Measurements from ENCODE around the gene USH2A.

The USH2A gene

GRCh38 chr1:215842905-215843304 lies 580.3 kb downstream of the USH2A start:
- H3K9me3 ChIP-seq: no peaks in the 10 kb centered on the region
- TF ChIP-seq, protein P1, sequence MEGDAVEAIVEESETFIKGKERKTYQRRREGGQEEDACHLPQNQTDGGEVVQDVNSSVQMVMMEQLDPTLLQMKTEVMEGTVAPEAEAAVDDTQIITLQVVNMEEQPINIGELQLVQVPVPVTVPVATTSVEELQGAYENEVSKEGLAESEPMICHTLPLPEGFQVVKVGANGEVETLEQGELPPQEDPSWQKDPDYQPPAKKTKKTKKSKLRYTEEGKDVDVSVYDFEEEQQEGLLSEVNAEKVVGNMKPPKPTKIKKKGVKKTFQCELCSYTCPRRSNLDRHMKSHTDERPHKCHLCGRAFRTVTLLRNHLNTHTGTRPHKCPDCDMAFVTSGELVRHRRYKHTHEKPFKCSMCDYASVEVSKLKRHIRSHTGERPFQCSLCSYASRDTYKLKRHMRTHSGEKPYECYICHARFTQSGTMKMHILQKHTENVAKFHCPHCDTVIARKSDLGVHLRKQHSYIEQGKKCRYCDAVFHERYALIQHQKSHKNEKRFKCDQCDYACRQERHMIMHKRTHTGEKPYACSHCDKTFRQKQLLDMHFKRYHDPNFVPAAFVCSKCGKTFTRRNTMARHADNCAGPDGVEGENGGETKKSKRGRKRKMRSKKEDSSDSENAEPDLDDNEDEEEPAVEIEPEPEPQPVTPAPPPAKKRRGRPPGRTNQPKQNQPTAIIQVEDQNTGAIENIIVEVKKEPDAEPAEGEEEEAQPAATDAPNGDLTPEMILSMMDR (IDR thresholded peaks at IDR 0.05): no peak
- no peaks in the 10 kb centered on the region for H3K36me3 ChIP-seq
- DNase-seq: no peak
- intact Hi-C loops (cut with DNase I; ENCODE audit: low total_unique reads): no loop called here
- H3K27me3 ChIP-seq: no peaks in the 10 kb centered on the region
- no peak overlapping the region for H3K4me3 ChIP-seq
- no peaks in the 10 kb centered on the region for H3K4me1 ChIP-seq
- no peak overlapping the region for H3K27ac ChIP-seq

DNA sequence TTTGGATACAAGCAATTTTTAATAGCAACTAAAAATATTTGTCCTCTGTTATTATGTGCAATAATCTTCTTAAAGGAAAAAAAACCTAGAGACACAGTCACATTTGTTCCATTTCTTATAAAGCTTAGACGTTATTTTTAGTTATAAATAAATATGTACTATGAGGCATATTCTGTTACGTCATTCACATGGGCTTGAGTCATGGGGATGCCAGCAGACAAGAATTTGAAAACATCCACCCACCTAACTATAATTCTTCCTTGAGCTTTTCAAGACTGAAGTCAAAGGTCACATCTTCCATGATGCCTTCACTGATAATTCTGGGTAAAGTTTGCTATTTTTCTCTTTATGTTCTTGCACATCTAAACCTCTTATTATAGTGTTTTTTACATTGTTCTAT lies 587.3 kb downstream of the USH2A start:
- intact Hi-C loops (cut with DNase I; ENCODE audit: low total_unique reads): no loop called here
- Histone ChIP-seq H3K36me3 (no peaks in the 10 kb centered on the region), H3K27ac (no peak overlapping the region), H3K27me3 (no peaks in the 10 kb centered on the region), H3K9me3 (no peaks in the 10 kb centered on the region), H3K4me1 (no peaks in the 10 kb centered on the region), H3K4me3 (no peak overlapping the region)
- DNase-seq: no peak
- TF ChIP-seq, protein P1 (IDR thresholded peaks at IDR 0.05): no peak

GRCh38 chr1:215833941-215834729 lies 589.1 kb downstream of the USH2A start:
- Histone ChIP-seq H3K27ac (no peak overlapping the region), H3K27me3 (no peaks in the 10 kb centered on the region)

GRCh38 chr1:215830226-215830810 lies 592.9 kb downstream of the USH2A start:
- intact Hi-C loops (cut with DNase I; ENCODE audit: low total_unique reads): no loop called here
- H3K4me1 ChIP-seq: no peaks in the 10 kb centered on the region
- TF ChIP-seq, protein P1 (IDR thresholded peaks at IDR 0.05): no peak

More at GRCh38 chr1:215833941-215834729, 589.1 kb downstream of the USH2A start:
- no peaks in the 10 kb centered on the region for H3K9me3 ChIP-seq
- no peaks in the 10 kb centered on the region for H3K4me1 ChIP-seq
- no peak for DNase-seq
- no peak overlapping the region for H3K4me3 ChIP-seq
- TF ChIP-seq, protein P1 (IDR thresholded peaks at IDR 0.05): no peak
- intact Hi-C loops (cut with DNase I; ENCODE audit: low total_unique reads): no loop called here
- no peaks in the 10 kb centered on the region for H3K36me3 ChIP-seq

DNA sequence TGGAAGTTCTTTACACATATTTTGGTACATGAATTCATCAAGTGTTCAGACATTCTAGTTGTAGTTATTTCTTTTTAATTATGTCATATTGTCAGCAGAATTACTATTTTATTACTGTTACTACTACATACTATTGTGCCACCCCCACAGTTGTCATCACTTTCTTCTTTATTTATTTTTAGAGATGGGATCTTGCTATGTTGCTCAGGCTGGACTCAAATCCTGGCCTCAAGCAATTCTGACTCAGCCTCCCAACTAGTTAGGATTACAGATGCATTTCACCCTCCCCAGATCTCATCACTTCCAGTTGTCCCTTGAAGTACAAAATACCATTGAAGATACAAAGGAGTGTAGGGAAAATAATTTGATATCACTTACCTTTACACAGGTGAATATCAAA lies 598.2 kb downstream of the USH2A start:
- Histone ChIP-seq H3K4me1 (no peaks in the 10 kb centered on the region), H3K36me3 (no peaks in the 10 kb centered on the region), H3K27me3 (no peaks in the 10 kb centered on the region), H3K4me3 (no peak overlapping the region), H3K27ac (no peak overlapping the region), H3K9me3 (no peaks in the 10 kb centered on the region)
- intact Hi-C loops (cut with DNase I; ENCODE audit: low total_unique reads): no loop called here
- TF ChIP-seq, protein P1 (IDR thresholded peaks at IDR 0.05): no peak
- no peak for DNase-seq

More at GRCh38 chr1:215830226-215830810, 592.9 kb downstream of the USH2A start:
- no peaks in the 10 kb centered on the region for H3K36me3 ChIP-seq
- H3K27ac ChIP-seq: no peak overlapping the region
- H3K9me3 ChIP-seq: no peaks in the 10 kb centered on the region
- DNase-seq: no peak
- H3K4me3 ChIP-seq: no peak overlapping the region
- no peaks in the 10 kb centered on the region for H3K27me3 ChIP-seq
